DOHH2 (cell line): ENCODE results near the gene CACNA2D3.

Source experiments
- CTCF ChIP-seq: fragments of 200-600 bp; sonication (generic); IDR thresholded peaks from one replicate; pipeline ENCODE4 v1.5.1; 2014; ENCODE audit warnings: antibody characterized with exemption, mild to moderate bottlenecking, low read depth, low read length; ENCODE audit not compliant: poor library complexity, severe bottlenecking
- EZH2phosphoT487 ChIP-seq: fragments of 200-600 bp; sonication (generic); IDR thresholded peaks from 2 replicates; pipeline ENCODE4 v1.6.1; 2017; ENCODE audit warnings: borderline replicate concordance, mild to moderate bottlenecking, antibody characterized with exemption, low read length, moderate library complexity, mixed read lengths

DNA sequence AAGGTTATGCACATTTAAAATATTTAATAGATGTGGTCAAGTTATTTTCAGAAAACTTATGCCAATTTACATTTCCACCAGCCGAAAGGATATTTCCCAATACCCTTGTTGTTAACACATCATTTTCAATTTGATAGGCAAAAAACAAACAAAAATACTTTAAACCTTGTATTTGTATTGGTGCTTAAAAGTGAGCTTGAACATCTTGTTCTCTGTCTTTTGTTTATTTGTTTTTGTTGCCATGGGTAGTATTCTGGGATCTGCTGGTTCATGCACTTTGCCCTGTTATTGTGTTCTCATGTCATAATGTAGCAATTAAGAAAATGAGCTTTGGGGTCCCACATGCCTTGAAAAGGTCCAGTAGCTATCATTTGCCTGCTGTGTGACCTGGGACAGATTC is 614.1 kb downstream of the CACNA2D3 start:
- TF ChIP-seq CTCF (no peak), EZH2phosphoT487 (no peak)
